ENCODE data around the gene EPHB6.

EPHB6 gene

DNA sequence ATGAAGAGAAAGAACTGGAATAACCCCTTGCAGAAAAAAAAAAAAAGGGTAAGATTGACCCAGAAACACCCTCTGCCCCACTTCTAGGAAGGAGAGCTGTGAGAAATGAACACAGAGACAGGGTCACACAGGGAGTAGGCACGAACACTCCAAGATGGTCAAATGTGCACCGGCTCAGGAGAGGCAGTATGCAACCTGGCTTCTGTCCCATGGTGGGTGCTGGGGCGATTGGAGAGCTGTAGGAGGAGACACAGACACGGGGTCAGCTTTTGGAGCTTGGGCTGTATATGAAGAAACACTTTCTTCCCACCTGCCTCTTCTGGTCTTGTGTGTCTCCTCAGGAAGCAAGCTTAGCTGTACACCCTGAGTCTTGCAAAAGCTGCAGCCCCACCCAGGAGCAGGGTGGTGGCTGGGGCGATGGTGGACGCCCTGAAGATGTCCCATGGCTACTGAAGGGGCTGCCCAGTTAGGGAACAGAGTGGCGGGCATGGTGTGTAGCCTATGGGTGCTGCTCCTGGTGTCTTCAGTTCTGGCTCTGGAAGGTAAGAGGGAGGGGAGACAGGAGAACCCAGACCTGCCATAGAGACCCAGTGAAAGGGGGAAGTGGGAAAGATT, 8.0 kb downstream of the EPHB6 start:
- CTCF ChIA-PET: no interaction called here
- DNase-seq (ENCODE audit: low spot score): no peak
- POLR2A ChIA-PET (ENCODE audit: low non-redundant PET): no interaction called here
- TF ChIP-seq, protein P1, sequence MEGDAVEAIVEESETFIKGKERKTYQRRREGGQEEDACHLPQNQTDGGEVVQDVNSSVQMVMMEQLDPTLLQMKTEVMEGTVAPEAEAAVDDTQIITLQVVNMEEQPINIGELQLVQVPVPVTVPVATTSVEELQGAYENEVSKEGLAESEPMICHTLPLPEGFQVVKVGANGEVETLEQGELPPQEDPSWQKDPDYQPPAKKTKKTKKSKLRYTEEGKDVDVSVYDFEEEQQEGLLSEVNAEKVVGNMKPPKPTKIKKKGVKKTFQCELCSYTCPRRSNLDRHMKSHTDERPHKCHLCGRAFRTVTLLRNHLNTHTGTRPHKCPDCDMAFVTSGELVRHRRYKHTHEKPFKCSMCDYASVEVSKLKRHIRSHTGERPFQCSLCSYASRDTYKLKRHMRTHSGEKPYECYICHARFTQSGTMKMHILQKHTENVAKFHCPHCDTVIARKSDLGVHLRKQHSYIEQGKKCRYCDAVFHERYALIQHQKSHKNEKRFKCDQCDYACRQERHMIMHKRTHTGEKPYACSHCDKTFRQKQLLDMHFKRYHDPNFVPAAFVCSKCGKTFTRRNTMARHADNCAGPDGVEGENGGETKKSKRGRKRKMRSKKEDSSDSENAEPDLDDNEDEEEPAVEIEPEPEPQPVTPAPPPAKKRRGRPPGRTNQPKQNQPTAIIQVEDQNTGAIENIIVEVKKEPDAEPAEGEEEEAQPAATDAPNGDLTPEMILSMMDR (conservative IDR thresholded peaks at IDR 0.05; ENCODE audit: low read depth): no peak
- H3K27ac ChIP-seq: peak overlapping the region; percentile 73; the same call in 1 of the 2 replicates

DNA sequence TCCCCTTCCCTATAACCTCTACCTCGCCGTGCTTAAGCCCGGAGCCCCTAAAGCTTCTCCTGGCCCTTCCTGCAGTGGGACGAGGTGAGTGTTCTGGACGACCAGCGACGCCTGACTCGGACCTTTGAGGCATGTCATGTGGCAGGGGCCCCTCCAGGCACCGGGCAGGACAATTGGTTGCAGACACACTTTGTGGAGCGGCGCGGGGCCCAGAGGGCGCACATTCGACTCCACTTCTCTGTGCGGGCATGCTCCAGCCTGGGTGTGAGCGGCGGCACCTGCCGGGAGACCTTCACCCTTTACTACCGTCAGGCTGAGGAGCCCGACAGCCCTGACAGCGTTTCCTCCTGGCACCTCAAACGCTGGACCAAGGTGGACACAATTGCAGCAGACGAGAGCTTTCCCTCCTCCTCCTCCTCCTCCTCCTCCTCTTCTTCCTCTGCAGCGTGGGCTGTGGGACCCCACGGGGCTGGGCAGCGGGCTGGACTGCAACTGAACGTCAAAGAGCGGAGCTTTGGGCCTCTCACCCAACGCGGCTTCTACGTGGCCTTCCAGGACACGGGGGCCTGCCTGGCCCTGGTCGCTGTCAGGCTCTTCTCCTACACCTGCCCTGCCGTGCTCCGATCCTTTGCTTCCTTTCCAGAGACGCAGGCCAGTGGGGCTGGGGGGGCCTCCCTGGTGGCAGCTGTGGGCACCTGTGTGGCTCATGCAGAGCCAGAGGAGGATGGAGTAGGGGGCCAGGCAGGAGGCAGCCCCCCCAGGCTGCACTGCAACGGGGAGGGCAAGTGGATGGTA, 9.2 kb downstream of the EPHB6 start:
- no peak for DNase-seq (ENCODE audit: low spot score)
- ChIA-PET CTCF (interaction anchor here (1.9 kb wide), 1 partner anchor 9 kb away, joined by 13 read pairs; the partner anchor contains the start of gene EPHB6), POLR2A (ENCODE audit: low non-redundant PET) (no interaction called here)
- peak overlapping the region; percentile 73 for H3K27ac ChIP-seq
- TF ChIP-seq, protein P1 (conservative IDR thresholded peaks at IDR 0.05; ENCODE audit: low read depth): no peak

DNA sequence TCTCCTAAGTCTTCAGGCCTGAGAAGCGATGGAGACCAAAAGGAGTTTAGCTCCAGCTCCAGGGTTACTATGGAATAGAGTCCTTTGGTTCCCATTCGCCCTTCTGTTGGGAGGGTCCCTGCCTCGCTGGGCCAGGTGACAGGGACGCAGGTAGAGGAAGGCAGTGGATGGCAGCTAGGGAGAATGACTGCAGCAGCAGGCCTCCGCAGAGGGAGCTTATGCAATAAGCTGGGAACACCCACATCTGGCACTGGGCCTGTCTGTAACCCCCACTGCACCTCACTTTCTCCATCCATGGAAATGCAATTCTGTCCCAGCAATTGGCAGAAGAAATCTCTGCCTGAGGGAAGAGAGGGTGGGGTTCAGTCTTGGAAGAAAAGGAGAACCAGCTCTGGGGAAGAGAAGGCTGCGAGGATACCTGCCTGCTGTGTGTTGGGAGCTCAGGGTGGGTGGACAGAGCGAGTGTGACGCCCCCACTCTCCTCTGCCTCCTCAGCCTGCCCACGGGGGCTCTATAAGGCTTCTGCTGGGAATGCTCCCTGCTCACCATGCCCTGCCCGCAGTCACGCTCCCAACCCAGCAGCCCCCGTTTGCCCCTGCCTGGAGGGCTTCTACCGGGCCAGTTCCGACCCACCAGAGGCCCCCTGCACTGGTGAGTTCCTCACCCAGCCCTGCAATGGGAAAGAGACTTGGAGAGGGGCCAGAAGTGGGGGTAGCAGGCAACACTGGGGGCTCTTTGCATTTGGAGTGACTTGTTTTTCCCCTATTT, 10.3 kb downstream of the EPHB6 start:
- TF ChIP-seq, protein P1 (conservative IDR thresholded peaks at IDR 0.05; ENCODE audit: low read depth): no peak
- POLR2A ChIA-PET (ENCODE audit: low non-redundant PET): no interaction called here
- DNase-seq (ENCODE audit: low spot score): no peak
- peak overlapping the region; percentile 73 for H3K27ac ChIP-seq
- CTCF ChIA-PET: interaction anchor here (0.6 to 1.9 kb wide), 3 partner anchors 10 to 405 kb away, joined by 3 to 13 read pairs (median 5); partner anchors contain the start of gene EPHB6

DNA sequence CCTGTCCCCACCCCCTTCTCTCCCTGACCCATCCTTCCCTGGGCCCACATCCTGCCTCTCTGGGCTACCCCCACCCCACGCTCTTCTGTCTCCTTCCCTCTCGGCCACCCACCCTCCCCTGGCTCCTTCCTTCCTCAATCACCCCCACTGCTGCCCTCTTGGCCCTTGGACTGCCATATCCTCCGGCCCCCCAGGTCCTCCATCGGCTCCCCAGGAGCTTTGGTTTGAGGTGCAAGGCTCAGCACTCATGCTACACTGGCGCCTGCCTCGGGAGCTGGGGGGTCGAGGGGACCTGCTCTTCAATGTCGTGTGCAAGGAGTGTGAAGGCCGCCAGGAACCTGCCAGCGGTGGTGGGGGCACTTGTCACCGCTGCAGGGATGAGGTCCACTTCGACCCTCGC, 10.9 kb downstream of the EPHB6 start:
- no peak for DNase-seq (ENCODE audit: low spot score)
- TF ChIP-seq, protein P1 (conservative IDR thresholded peaks at IDR 0.05; ENCODE audit: low read depth): no peak
- ChIA-PET CTCF (interaction anchor here (0.7 to 1.9 kb wide), 3 partner anchors 11 to 142 kb away, joined by 3 to 13 read pairs (median 5); partner anchors contain the start of gene EPHB6), POLR2A (ENCODE audit: low non-redundant PET) (no interaction called here)
- H3K27ac ChIP-seq: peak overlapping the region; percentile 73

DNA sequence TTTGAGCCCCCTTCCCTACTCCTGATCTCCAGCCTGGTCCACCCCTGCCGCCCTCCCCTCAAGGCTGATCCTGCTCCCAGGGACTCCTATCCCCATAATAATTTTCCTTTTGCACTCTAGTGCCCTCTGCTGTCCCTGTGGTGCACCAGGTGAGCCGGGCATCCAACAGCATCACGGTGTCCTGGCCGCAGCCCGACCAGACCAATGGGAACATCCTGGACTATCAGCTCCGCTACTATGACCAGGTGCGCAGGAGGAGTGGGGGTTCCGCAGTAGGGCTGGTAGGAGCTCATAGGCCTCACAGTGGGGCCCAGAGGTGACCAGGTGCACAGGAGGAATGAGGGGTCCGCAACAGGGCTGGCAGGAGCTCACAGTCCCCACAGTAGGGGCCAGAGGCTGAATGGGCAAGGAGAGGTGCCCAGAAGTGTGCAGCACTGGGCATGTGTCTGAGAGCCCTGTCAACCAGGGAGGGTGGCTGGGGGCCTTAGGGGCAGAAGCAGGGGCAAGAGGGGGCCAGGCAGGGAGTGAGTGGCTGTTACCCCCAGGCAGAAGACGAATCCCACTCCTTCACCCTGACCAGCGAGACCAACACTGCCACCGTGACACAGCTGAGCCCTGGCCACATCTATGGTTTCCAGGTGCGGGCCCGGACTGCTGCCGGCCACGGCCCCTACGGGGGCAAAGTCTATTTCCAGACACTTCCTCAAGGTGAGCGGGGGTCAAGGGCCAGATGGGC, 11.7 kb downstream of the EPHB6 start:
- ChIA-PET POLR2A (ENCODE audit: low non-redundant PET) (no interaction called here), CTCF (interaction anchor here (0.7 to 1.9 kb wide), 2 partner anchors 12 to 142 kb away, joined by 3 to 13 read pairs; partner anchors contain the start of gene EPHB6)
- no peak for DNase-seq (ENCODE audit: low spot score)
- H3K27ac ChIP-seq: no peak overlapping the region
- TF ChIP-seq, protein P1 (conservative IDR thresholded peaks at IDR 0.05; ENCODE audit: low read depth): peak; percentile 84

DNA sequence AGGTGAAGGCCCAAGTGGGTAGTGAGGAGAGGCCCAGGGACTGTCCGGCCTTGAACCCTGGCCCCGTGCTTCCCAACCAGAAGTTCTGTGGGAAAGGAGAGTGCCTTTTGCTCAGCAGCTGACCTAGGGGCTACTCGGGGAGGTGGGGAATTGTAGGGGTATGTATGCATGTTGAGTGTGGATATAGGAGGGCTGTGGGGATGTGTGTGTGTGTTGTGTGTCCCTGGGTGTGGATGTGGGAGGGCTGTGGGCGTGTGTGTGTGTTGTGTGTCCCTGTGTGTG, 12.2 kb downstream of the EPHB6 start:
- TF ChIP-seq, protein P1 (conservative IDR thresholded peaks at IDR 0.05; ENCODE audit: low read depth): no peak
- POLR2A ChIA-PET (ENCODE audit: low non-redundant PET): no interaction called here
- no peak for DNase-seq (ENCODE audit: low spot score)
- no peak overlapping the region for H3K27ac ChIP-seq
- CTCF ChIA-PET: no interaction called here

Measured in RWPE1 (cell line).